Spleen (tissue), 11 donors: ENCODE data around the gene U2AF1L4. TPM values are rescaled to one million over a fixed set of nuclear protein-coding genes. Genes with fewer than 3 reads are reported as not detected.
A peak's percentile ranks its signal among the peaks of the same experiment; 100 is the strongest.

Experiments
- DNase-seq: peaks from one replicate; pipeline ENCODE4 v3.0.0-alpha.2; 2020
- H3K27ac ChIP-seq, 8 donors: fragments of 200-600 bp; sonication (generic) in 7 of 8; 1 replicate in 4 of 8; 2 replicates in 4 of 8; pipeline versions ENCODE4 v1.5.0 to v1.8.0; 2016 to 2021; ENCODE audit warnings: inconsistent platforms in 4 of 8, mild to moderate bottlenecking in 4 of 8, moderate library complexity in 1 of 8
- H3K27me3 ChIP-seq, 7 donors: fragments of 200-600 bp; sonication (generic) in 6 of 7; replicated peaks in 1 of 7; 1 replicate in 4 of 7; 2 replicates in 3 of 7; pipeline versions ENCODE4 v1.5.0 to v1.8.0; 2016 to 2021; ENCODE audit warnings: inconsistent platforms in 3 of 7, mild to moderate bottlenecking in 1 of 7
- H3K36me3 ChIP-seq, 6 donors: fragments of 200-600 bp; sonication (generic) in 5 of 6; 1 replicate in 4 of 6; 2 replicates in 2 of 6; pipeline versions ENCODE4 v1.5.0 to v1.8.0; 2016 to 2021; ENCODE audit warnings: inconsistent platforms in 2 of 6
- H3K4me1 ChIP-seq, 6 donors: fragments of 200-600 bp; sonication (generic) in 5 of 6; 1 replicate in 3 of 6; 2 replicates in 3 of 6; pipeline versions ENCODE4 v1.5.0 to v1.8.0; 2016 to 2021; ENCODE audit warnings: inconsistent platforms in 3 of 6
- H3K4me3 ChIP-seq, 8 donors: fragments of 200-600 bp; sonication (generic) in 7 of 8; 1 replicate in 4 of 8; 2 replicates in 4 of 8; pipeline versions ENCODE4 v1.5.0 to v1.8.0; 2016 to 2021; ENCODE audit warnings: inconsistent platforms in 4 of 8, mild to moderate bottlenecking in 4 of 8, moderate library complexity in 2 of 8
- H3K9me3 ChIP-seq, 8 donors: fragments of 200-600 bp; sonication (generic) in 7 of 8; 1 replicate in 4 of 8; 2 replicates in 4 of 8; pipeline versions ENCODE4 v1.5.0 to v1.8.0; 2016 to 2021; ENCODE audit warnings: inconsistent platforms in 4 of 8
- CTCF ChIP-seq, 11 experiments: fragments of 200-600 bp in 7 of 11; fragments of 450-650 bp in 4 of 11; sonication (generic) in 4 of 11; IDR thresholded peaks in 8 of 11; conservative IDR thresholded peaks in 3 of 11; 1 replicate in 7 of 11; 2 replicates in 4 of 11; pipeline versions ENCODE4 v1.4.0 to v1.8.0; 2016 to 2021; ENCODE audit warnings: antibody characterized with exemption in 11 of 11, inconsistent platforms in 4 of 11, mild to moderate bottlenecking in 1 of 11
- POLR2A ChIP-seq, 3 donors: fragments of 450-650 bp; IDR thresholded peaks; one replicate each; pipeline ENCODE4 v1.5.1; 2017; ENCODE audit warnings: antibody characterized with exemption in 3 of 3, mild to moderate bottlenecking in 1 of 3
- POLR2AphosphoS5 ChIP-seq, 3 donors: sonication (generic); formaldehyde crosslinking; IDR thresholded peaks; one replicate each; pipeline ENCODE4 v1.5.1; 2017; ENCODE audit warnings: antibody characterized with exemption in 3 of 3
- WGBS, 5 donors: extraction: QIAGEN DNeasy Blood & Tissue Kit in 3 of 5; methylation state at CpG; one replicate each; pipeline versions ENCODE4 v1.1.5 to v1.1.7; 2013 to 2018; 5-methylcytosine and 5-hydroxymethylcytosine counted together
- intact Hi-C: fragments of 100-400 bp; cut with DNase I; formaldehyde crosslinking; loops from one replicate; pipeline ENCODE4 v1.15.0; 2023; ENCODE audit warnings: low total_unique reads
- polyA plus RNA-seq, 3 donors: library from polyadenylated mRNA; stranded (reverse); fragments of 200-250 nt; gene quantifications; one replicate each; pipeline ENCODE4 v1.2.1, GENCODE V29; 2013
- total RNA-seq, 7 donors: library from RNA; depleted of rRNA in 3 of 7; stranded (reverse); fragments of >200 nt in 3 of 7; fragmentation: NEBNext Ultra II Directional in 4 of 7; extraction: Animal tissue kit (Norgen Biotek cat#: 25700) in 4 of 7; gene quantifications; one replicate each; pipeline versions ENCODE4 v1.1.0 to v1.2.1, GENCODE V29; 2016 to 2021
- donor health status: healthy with polysubstance abuse.
- donor health status: DM: no; HTN: no; CAD: no; lungs with moderate emphysema.
- donor health status: DM: no; HTN: no; CAD: no.
- donor health status: Bipolar disorder and iron deficiency.
- donor health status: healthy.
- donor health status: DM: no; HTN: no; CAD: no.
- donor health status: DM: yes; HTN: yes; CAD: no.

U2AF1L4 gene
- total and polyA plus RNA-seq, 10 donors, result 27.2 to 96.5 (median 29.9) TPM

- no peak for DNase-seq
- no peak overlapping the region for H3K4me3 ChIP-seq
- TF ChIP-seq POLR2AphosphoS5 (IDR thresholded peaks at IDR 0.05) (no peak), POLR2A (IDR thresholded peaks at IDR 0.05) (no peak), CTCF (IDR thresholded peaks at IDR 0.05 in 8 of 11, conservative IDR thresholded peaks at IDR 0.05 in 3 of 11) (no peak)
- H3K36me3 ChIP-seq, result peaks cover 0 to 63% (median 56%) of the 10 kb centered on the region in 6 donors
- H3K27ac ChIP-seq, result peak overlapping the region in 3 of 8 donors; percentile 100
- WGBS, 5 donors, result 87 to 100% (median 90%) methylated on average over 1 to 2 of the region's 2 CpGs
- intact Hi-C loops, result no loop called here
- peaks cover 9 to 71% (median 44%) of the 10 kb centered on the region in 6 donors for H3K4me1 ChIP-seq
- no peaks in the 10 kb centered on the region for H3K27me3 ChIP-seq
- no peaks in the 10 kb centered on the region for H3K9me3 ChIP-seq
Observed at GRCh38 chr19:35738887-35739229, 6.4 kb downstream of the U2AF1L4 start.

- Histone ChIP-seq H3K36me3 (peaks cover 0 to 65% (median 62%) of the 10 kb centered on the region in 6 donors), H3K4me1 (peaks cover 8 to 65% (median 38%) of the 10 kb centered on the region in 6 donors), H3K4me3 (no peak overlapping the region), H3K27me3 (no peaks in the 10 kb centered on the region), H3K9me3 (no peaks in the 10 kb centered on the region), H3K27ac (peak overlapping the region in 3 of 8 donors; percentile 46 to 100 (median 100))
- no peak for DNase-seq
- intact Hi-C loops, result no loop called here
- TF ChIP-seq POLR2AphosphoS5 (IDR thresholded peaks at IDR 0.05) (peak in 1 of 3 donors; percentile 71), POLR2A (IDR thresholded peaks at IDR 0.05) (no peak)
- 89 to 95% (median 90%) methylated on average over 26 to 37 of the region's 37 CpGs for WGBS, 5 donors
Observed at GRCh38 chr19:35738021-35738886, 7.0 kb downstream of the U2AF1L4 start.

GRCh38 chr19:35736913-35737886 is 8.0 kb downstream of the U2AF1L4 start:
- Histone ChIP-seq H3K27ac (peak overlapping the region in 2 of 8 donors; percentile 19 to 46), H3K4me1 (peaks cover 8 to 54% (median 29%) of the 10 kb centered on the region in 6 donors), H3K27me3 (no peaks in the 10 kb centered on the region), H3K36me3 (peaks cover 0 to 75% (median 72%) of the 10 kb centered on the region in 6 donors), H3K9me3 (no peaks in the 10 kb centered on the region), H3K4me3 (no peak overlapping the region)
- intact Hi-C loops, result no loop called here
- 82 to 89% (median 85%) methylated on average over 15 to 22 of the region's 22 CpGs for WGBS, 5 donors
- no peak for DNase-seq
- TF ChIP-seq POLR2A (IDR thresholded peaks at IDR 0.05) (no peak), CTCF (IDR thresholded peaks at IDR 0.05 in 8 of 11, conservative IDR thresholded peaks at IDR 0.05 in 3 of 11) (peak in 2 of 11 experiments; percentile 9 to 12), POLR2AphosphoS5 (IDR thresholded peaks at IDR 0.05) (peak in 2 of 3 donors; percentile 34 to 70)

- TF ChIP-seq POLR2AphosphoS5 (IDR thresholded peaks at IDR 0.05) (no peak), CTCF (IDR thresholded peaks at IDR 0.05 in 8 of 11, conservative IDR thresholded peaks at IDR 0.05 in 3 of 11) (no peak), POLR2A (IDR thresholded peaks at IDR 0.05) (no peak)
- no peak overlapping the region for H3K27ac ChIP-seq
- peaks cover 3 to 31% (median 10%) of the 10 kb centered on the region in 6 donors for H3K4me1 ChIP-seq
- no peaks in the 10 kb centered on the region for H3K27me3 ChIP-seq
- WGBS, 5 donors, result 88 to 96% (median 93%) methylated on average over 4 to 5 of the region's 5 CpGs
- intact Hi-C loops, result no loop called here
- H3K36me3 ChIP-seq, result peaks cover 0 to 98% (median 95%) of the 10 kb centered on the region in 6 donors
- no peaks in the 10 kb centered on the region for H3K9me3 ChIP-seq
- H3K4me3 ChIP-seq, result no peak overlapping the region
- DNase-seq, result no peak
Observed at GRCh38 chr19:35734889-35735288, 10.3 kb downstream of the U2AF1L4 start.
